GM12878 (cell line): ENCODE results near the gene PLXND1. TPM values are rescaled to one million over a fixed set of nuclear protein-coding genes. Genes with fewer than 3 reads are reported as not detected.

Source experiments
- ATAC-seq: fragments of 200-7000 bp; cut with Tn5 transposase; 3 replicates; pipeline ENCODE4 v1.9.1; 2020; ENCODE audit warnings: mild to moderate bottlenecking, moderate library complexity
- BruUV-seq: library from RNA; stranded (reverse); fragments of 400-500 nt; replicated peaks from 2 replicates; lab custom pipeline; 2021; lab: Mats Ljungman, UMichigan
- CTCF ChIA-PET: fragments of 300-600 bp; sonication (Branson Sonifier 250); formaldehyde crosslinking; extraction: SDS; loops from one replicate; lab custom pipeline; 2021; ENCODE audit warnings: inconsistent platforms; lab: Yijun Ruan, JAX
- POLR2A ChIA-PET: fragments of 350-600 bp; formaldehyde crosslinking; extraction: SDS; loops from one replicate; lab custom pipeline; 2021; ENCODE audit warnings: inconsistent platforms; lab: Charles Lee
- RAD21 ChIA-PET: fragments of 300-600 bp; sonication (Branson Sonifier 250); formaldehyde crosslinking; loops from one replicate; lab custom pipeline; 2023; ENCODE audit warnings: antibody characterized with exemption; ENCODE audit not compliant: unreplicated experiment; lab: Charles Lee
- SMC1A ChIA-PET: fragments of 300-600 bp; sonication (Branson Sonifier 250); formaldehyde crosslinking; loops from one replicate; lab custom pipeline; 2023; ENCODE audit not compliant: unreplicated experiment, uncharacterized antibody; lab: Charles Lee
- DNase-seq: peaks from one replicate; pipeline ENCODE4 v3.0.0-alpha.2; 2011; ENCODE audit warnings: low read depth, low spot score
- FAIRE-seq: peaks from 3 replicates; lab custom pipeline; 2011; peaks lifted over from hg19 to GRCh38; lab: Jason Lieb, UNC
- H2AFZ ChIP-seq: 2 replicates; pipeline ENCODE4 v1.6.0; 2011; ENCODE audit warnings: low read depth, low read length, control low read depth; ENCODE audit not compliant: control insufficient read depth
- H3K27ac ChIP-seq: 2 replicates; pipeline ENCODE4 v1.5.1; 2011; ENCODE audit warnings: control low read depth; ENCODE audit not compliant: control insufficient read depth, insufficient read depth
- H3K27me3 ChIP-seq, 2 experiments: replicated peaks in 1 of 2; 2 replicates each; pipeline versions ENCODE4 v1.6.0 to v1.6.1; 2011; ENCODE audit warnings: low read length in 1 of 2; ENCODE audit not compliant: control insufficient read depth in 2 of 2, insufficient read depth in 2 of 2
- H3K36me3 ChIP-seq, 2 experiments: 2 replicates each; pipeline ENCODE4 v1.5.1; 2011; ENCODE audit warnings: low read length in 1 of 2; ENCODE audit not compliant: control insufficient read depth in 2 of 2, insufficient read depth in 2 of 2
- H3K4me1 ChIP-seq: 2 replicates; pipeline ENCODE4 v1.6.1; 2011; ENCODE audit warnings: mild to moderate bottlenecking, low read length, moderate library complexity, mixed read lengths; ENCODE audit not compliant: control insufficient read depth, insufficient read depth
- H3K4me2 ChIP-seq: 2 replicates; pipeline ENCODE4 v1.6.0; 2011; ENCODE audit warnings: control low read depth; ENCODE audit not compliant: control insufficient read depth, insufficient read depth
- H3K4me3 ChIP-seq: fragments of 200-600 bp; sonication (generic); 2 replicates; pipeline ENCODE4 v1.5.1; 2016
- H3K79me2 ChIP-seq: 2 replicates; pipeline ENCODE4 v1.6.0; 2011; ENCODE audit warnings: low read length; ENCODE audit not compliant: control insufficient read depth, insufficient read depth
- H3K9ac ChIP-seq: 2 replicates; pipeline ENCODE4 v1.8.0; 2011; ENCODE audit warnings: low read length, control low read depth, mixed read lengths; ENCODE audit not compliant: control insufficient read depth, insufficient read depth
- H3K9me3 ChIP-seq: replicated peaks from 3 replicates; pipeline ENCODE4 v1.5.1; 2011; ENCODE audit warnings: mild to moderate bottlenecking, low read length; ENCODE audit not compliant: control insufficient read depth, insufficient read depth
- H4K20me1 ChIP-seq: 2 replicates; pipeline ENCODE4 v1.6.0; 2011; ENCODE audit not compliant: control insufficient read depth, insufficient read depth
- E2F8 ChIP-seq: fragments of 450-650 bp; IDR thresholded peaks from 2 replicates; pipeline ENCODE4 v1.6.1; 2018; ENCODE audit warnings: mild to moderate bottlenecking, low read depth, moderate library complexity; ENCODE audit not compliant: partially characterized antibody
- MXI1 ChIP-seq: fragments of 150-350 bp; IDR thresholded peaks from 2 replicates; pipeline ENCODE4 v1.6.1; 2011; ENCODE audit warnings: low read depth, mild to moderate bottlenecking, inconsistent platforms, low read length, improper control_type of control experiment
- RUNX3 ChIP-seq: IDR thresholded peaks from 2 replicates; pipeline ENCODE4 v1.6.1; 2012; ENCODE audit warnings: low read length, inconsistent platforms
- SUZ12 ChIP-seq: fragments of 200-600 bp; sonication (generic); IDR thresholded peaks from one replicate; pipeline ENCODE4 v1.6.1; 2018; ENCODE audit warnings: antibody characterized with exemption, mild to moderate bottlenecking; ENCODE audit not compliant: unreplicated experiment
- ZNF274 ChIP-seq: IDR thresholded peaks from one replicate; pipeline ENCODE4 v1.8.0; 2011; ENCODE audit not compliant: insufficient read length, insufficient read depth
- WGBS: methylation state at CpG from one replicate; pipeline ENCODE4 v1.1.6; 2016; ENCODE audit warnings: low lambda C conversion rate; ENCODE audit not compliant: insufficient replicate concordance, insufficient coverage; ENCODE audit errors: missing lambda C conversion rate; 5-methylcytosine and 5-hydroxymethylcytosine counted together
- in situ Hi-C: fragments of 300-500 bp; cut with MboI; formaldehyde crosslinking; loops from 9 replicates; pipeline ENCODE4 v1.14.3; 2018; ENCODE audit warnings: mixed read lengths
- intact Hi-C: fragments of 100-400 bp; cut with micrococcal nuclease; formaldehyde crosslinking; loops from one replicate; pipeline ENCODE4 v1.14.2; 2022; ENCODE audit not compliant: unreplicated experiment
- polyA plus RNA-seq, 11 experiments: library from polyadenylated mRNA; depleted of rRNA in 4 of 11; unstranded in 6 of 11; stranded (reverse) in 5 of 11; fragments of >200 nt; fragmentation: Nextera tagmentation in 4 of 11; fragmentation: Illumina TruSeq in 1 of 11; extraction: Ambion mirVana in 4 of 11; extraction: Trizol in 1 of 11; gene quantifications; 1 replicate in 1 of 11; 2 replicates in 10 of 11; pipeline versions ENCODE4 v1.2.1 to v1.2.3, GENCODE V29; 2011 to 2016; ENCODE audit warnings: inconsistent platforms in 2 of 11, missing spikeins in 2 of 11, low read depth in 1 of 11
- total RNA-seq, 4 experiments: library from RNA; depleted of rRNA in 3 of 4; stranded (reverse); fragments of >200 nt in 3 of 4; fragmentation: Illumina TruSeq in 1 of 4; extraction: Trizol in 1 of 4; gene quantifications; 2 replicates each; pipeline versions ENCODE4 v1.2.1 to v1.2.3, GENCODE V29; 2013 to 2021

PLXND1 gene
- total and polyA plus RNA-seq, 10 of the 15 experiments (the other 5 are each of a cell fraction or from before 2014, with no cell fraction given), result 0.01 to 2.3 (median 0.72) TPM; not detected in 7

GRCh38 chr3:129559565-129560079 is 46.9 kb downstream of the PLXND1 start (continued):
- TF ChIP-seq E2F8 (no peak), RUNX3 (no peak), ZNF274 (no peak), SUZ12 (no peak)

GRCh38 chr3:129558772-129559564 is 47.5 kb downstream of the PLXND1 start:
- H3K27ac ChIP-seq, result no peak overlapping the region
- ChIA-PET SMC1A (no interaction called here), CTCF (interaction anchor here (1.0 kb wide), 1 partner anchor 69 kb away, joined by 3 read pairs; no protein-coding TSS in a partner anchor), POLR2A (interaction anchor here (0.6 kb wide), 1 partner anchor 206 kb away, joined by 5 read pairs; no protein-coding TSS in a partner anchor), RAD21 (no interaction called here)
- intact Hi-C loops, result no loop called here
- DNase-seq, result no peak
- no peak for FAIRE-seq
- no peaks in the 10 kb centered on the region for H3K36me3 ChIP-seq
- H4K20me1 ChIP-seq, result no peaks in the 10 kb centered on the region
- H3K27me3 ChIP-seq, result no peaks in the 10 kb centered on the region; a peak in 1 of 4 replicates
- in situ Hi-C loops, result no loop called here
- H3K4me3 ChIP-seq, result no peak overlapping the region
- no peak overlapping the region for H3K4me2 ChIP-seq
- BruUV-seq, result no TSS peak
- 0 out of 3 replicates have a peak, but pooled peaks have one; percentile 26 for ATAC-seq
- TF ChIP-seq MXI1, result no peak
- TF ChIP-seq, all 136 proteins: peak for 0
- Histone ChIP-seq H3K9me3 (no peaks in the 10 kb centered on the region), H3K4me1 (no peaks in the 10 kb centered on the region), H2AFZ (peak overlapping the region; percentile 51), H3K79me2 (no peaks in the 10 kb centered on the region), H3K9ac (no peak overlapping the region)
- WGBS, result 23% methylated on average over 11 of the region's 11 CpGs
